H1 (cell line): ENCODE data around the gene TEX55. TPM values are rescaled to one million over a fixed set of nuclear protein-coding genes. Genes with fewer than 3 reads are reported as not detected.

Experiments
- CTCF ChIA-PET: fragments of 300-600 bp; sonication (Branson Sonifier 250); formaldehyde crosslinking; loops from one replicate; lab custom pipeline; 2021; ENCODE audit not compliant: partially characterized antibody; lab: Charles Lee
- POLR2A ChIA-PET: fragments of 300-600 bp; sonication (Branson Sonifier 250); formaldehyde crosslinking; loops from one replicate; lab custom pipeline; 2021; ENCODE audit warnings: inconsistent platforms; ENCODE audit not compliant: partially characterized antibody; lab: Charles Lee
- DNase-seq, 2 experiments: peaks; one replicate each; pipeline versions ENCODE4 v3.0.0 to v3.0.0-alpha.2; 2010 to 2022; ENCODE audit warnings: low spot score in 2 of 2, low read depth in 1 of 2, mixed read lengths in 1 of 2
- FAIRE-seq: peaks from 2 replicates; lab custom pipeline; 2011; peaks lifted over from hg19 to GRCh38; lab: Jason Lieb, UNC
- H2AFZ ChIP-seq: 2 replicates; pipeline ENCODE4 v1.8.1; 2012; ENCODE audit warnings: low read length, inconsistent platforms
- H2AK5ac ChIP-seq: 2 replicates; pipeline ENCODE4 v1.6.1; 2013; ENCODE audit warnings: low read depth, low read length
- H2BK120ac ChIP-seq: replicated peaks from 2 replicates; pipeline ENCODE3; 2013; ENCODE audit warnings: low read depth, low read length, inconsistent platforms
- H2BK12ac ChIP-seq: 2 replicates; pipeline ENCODE4 v1.6.1; 2013; ENCODE audit warnings: low read depth, low read length
- H2BK15ac ChIP-seq: 2 replicates; pipeline ENCODE4 v1.6.1; 2013; ENCODE audit warnings: low read length
- H2BK20ac ChIP-seq: 2 replicates; pipeline ENCODE4 v1.6.1; 2013; ENCODE audit warnings: low read length
- H2BK5ac ChIP-seq: 2 replicates; pipeline ENCODE4 v1.6.1; 2013; ENCODE audit warnings: low read depth, low read length
- H3K14ac ChIP-seq: 2 replicates; pipeline ENCODE4 v1.6.1; 2013; ENCODE audit warnings: inconsistent platforms; ENCODE audit not compliant: insufficient read length
- H3K18ac ChIP-seq: 2 replicates; pipeline ENCODE4 v1.6.1; 2013; ENCODE audit warnings: low read length; ENCODE audit errors: extremely low read depth
- H3K23ac ChIP-seq: 2 replicates; pipeline ENCODE4 v1.6.1; 2013; ENCODE audit warnings: inconsistent platforms; ENCODE audit not compliant: insufficient read length
- H3K23me2 ChIP-seq: 2 replicates; pipeline ENCODE4 v1.6.1; 2013; ENCODE audit warnings: low read depth, low read length
- H3K27ac ChIP-seq: 2 replicates; pipeline ENCODE4 v1.6.1; 2011; ENCODE audit warnings: low read depth, low read length, inconsistent platforms
- H3K27me3 ChIP-seq, 4 experiments: replicated peaks in 1 of 4; 1 replicate in 1 of 4; 2 replicates in 3 of 4; pipeline versions ENCODE4 v1.6.1 to v1.8.1; 2011 to 2013; ENCODE audit warnings: low read length in 3 of 4, mild to moderate bottlenecking in 3 of 4, inconsistent platforms in 2 of 4, mixed read lengths in 2 of 4, moderate library complexity in 1 of 4; ENCODE audit not compliant: control insufficient read depth in 3 of 4, insufficient read depth in 3 of 4; ENCODE audit errors: extremely low read depth in 1 of 4
- H3K36me3 ChIP-seq, 4 experiments: 2 replicates each; pipeline versions ENCODE4 v1.6.1 to v1.8.1; 2011 to 2013; ENCODE audit warnings: mild to moderate bottlenecking in 4 of 4, low read length in 3 of 4, moderate library complexity in 2 of 4, control low read depth in 1 of 4, inconsistent platforms in 1 of 4; ENCODE audit not compliant: insufficient read depth in 4 of 4, control insufficient read depth in 2 of 4
- H3K4ac ChIP-seq: replicated peaks from 2 replicates; pipeline ENCODE3; 2013; ENCODE audit warnings: low read length, low read depth, mixed read lengths, inconsistent platforms; ENCODE audit not compliant: insufficient read length
- H3K4me1 ChIP-seq, 4 experiments: replicated peaks in 1 of 4; 1 replicate in 1 of 4; 2 replicates in 3 of 4; pipeline versions ENCODE4 v1.6.1 to v1.8.1; 2011 to 2013; ENCODE audit warnings: low read length in 3 of 4, inconsistent platforms in 2 of 4, mixed read lengths in 1 of 4; ENCODE audit not compliant: insufficient read depth in 4 of 4, control insufficient read depth in 3 of 4
- H3K4me2 ChIP-seq, 2 experiments: 2 replicates each; pipeline versions ENCODE4 v1.6.1 to v1.8.1; 2011 to 2013; ENCODE audit warnings: low read depth in 2 of 2, low read length in 2 of 2, control low read depth in 1 of 2, inconsistent platforms in 1 of 2, mild to moderate bottlenecking in 1 of 2; ENCODE audit not compliant: insufficient read depth in 1 of 2
- H3K4me3 ChIP-seq, 4 experiments: fragments of 200-600, 300-600 bp in 1 of 4; sonication (generic), shearing (Covaris generic), sonication (Bioruptor Twin) in 1 of 4; 2 replicates each; pipeline versions ENCODE4 v1.5.1 to v1.8.1; 2011 to 2016; ENCODE audit warnings: low read length in 4 of 4, low read depth in 3 of 4, control low read depth in 2 of 4, inconsistent platforms in 2 of 4, mild to moderate bottlenecking in 2 of 4, mixed read lengths in 1 of 4, moderate library complexity in 1 of 4; ENCODE audit not compliant: insufficient read depth in 2 of 4; ENCODE audit errors: extremely low read depth in 1 of 4
- H3K56ac ChIP-seq: replicated peaks from 2 replicates; pipeline ENCODE3; 2013; ENCODE audit warnings: low read depth, mild to moderate bottlenecking, mixed read lengths, low read length, inconsistent platforms; ENCODE audit not compliant: insufficient read length
- H3K79me1 ChIP-seq: 2 replicates; pipeline ENCODE4 v1.6.1; 2013; ENCODE audit warnings: low read depth, low read length, control low read depth
- H3K79me2 ChIP-seq, 2 experiments: 2 replicates each; pipeline versions ENCODE4 v1.6.1 to v1.8.1; 2012 to 2013; ENCODE audit warnings: low read length in 2 of 2, mild to moderate bottlenecking in 2 of 2, inconsistent platforms in 1 of 2; ENCODE audit not compliant: insufficient read depth in 2 of 2, control insufficient read depth in 1 of 2
- H3K9ac ChIP-seq, 4 experiments: replicated peaks in 1 of 4; 1 replicate in 1 of 4; 2 replicates in 3 of 4; pipeline versions ENCODE4 v1.6.1 to v1.8.1; 2011 to 2013; ENCODE audit warnings: low read depth in 3 of 4, low read length in 3 of 4, control low read depth in 2 of 4, mild to moderate bottlenecking in 2 of 4, moderate library complexity in 2 of 4, inconsistent platforms in 1 of 4; ENCODE audit errors: extremely low read depth in 1 of 4
- H3K9me3 ChIP-seq, 2 experiments: 2 replicates each; pipeline versions ENCODE4 v1.6.1 to v1.8.1; 2012 to 2013; ENCODE audit warnings: mild to moderate bottlenecking in 2 of 2, moderate library complexity in 2 of 2, control low read depth in 1 of 2, inconsistent platforms in 1 of 2, low read depth in 1 of 2, low read length in 1 of 2, mixed read lengths in 1 of 2; ENCODE audit not compliant: insufficient read depth in 2 of 2
- H4K20me1 ChIP-seq, 2 experiments: replicated peaks in 1 of 2; 2 replicates each; pipeline versions ENCODE3 to v1.8.1; 2011 to 2013; ENCODE audit warnings: inconsistent platforms in 2 of 2, low read length in 2 of 2, mild to moderate bottlenecking in 1 of 2; ENCODE audit not compliant: insufficient read depth in 2 of 2, control insufficient read depth in 1 of 2
- H4K5ac ChIP-seq: 2 replicates; pipeline ENCODE4 v1.6.1; 2013; ENCODE audit warnings: low read length, low read depth, mixed read lengths, inconsistent platforms; ENCODE audit not compliant: insufficient read length
- H4K8ac ChIP-seq: 2 replicates; pipeline ENCODE4 v1.8.0; 2013; ENCODE audit warnings: mild to moderate bottlenecking, moderate library complexity, low read length, inconsistent platforms; ENCODE audit not compliant: insufficient read depth; ENCODE audit errors: extremely low read depth
- H4K91ac ChIP-seq: replicated peaks from 2 replicates; pipeline ENCODE3; 2013; ENCODE audit warnings: low read length, mixed read lengths, inconsistent platforms; ENCODE audit not compliant: insufficient read length
- NANOG ChIP-seq: IDR thresholded peaks from 2 replicates; pipeline ENCODE4 v1.6.1; 2011; ENCODE audit warnings: low read length, low read depth, mild to moderate bottlenecking, inconsistent platforms; ENCODE audit not compliant: insufficient read depth, poor library complexity, severe bottlenecking
- WGBS, 2 experiments: shearing (Covaris generic) in 1 of 2; methylation state at CpG; one replicate each; pipeline versions ENCODE4 v1.1.6 to v1.1.7; 2013 to 2015; ENCODE audit warnings: low lambda C conversion rate in 2 of 2, mixed read lengths in 2 of 2, inconsistent platforms in 1 of 2, low coverage in 1 of 2, missing lambda C conversion rate in 1 of 2; ENCODE audit not compliant: insufficient replicate concordance in 2 of 2, insufficient coverage in 1 of 2, insufficient read length in 1 of 2; ENCODE audit errors: extremely low coverage in 1 of 2, missing lambda C conversion rate in 1 of 2; 5-methylcytosine and 5-hydroxymethylcytosine counted together
- polyA plus RNA-seq, 7 experiments: library from polyadenylated mRNA; depleted of rRNA in 3 of 7; stranded (reverse) in 5 of 7; unstranded in 2 of 7; fragments of >200 nt in 5 of 7; fragments of 200-250 nt in 2 of 7; gene quantifications; 1 replicate in 5 of 7; 2 replicates in 1 of 7; 4 replicates in 1 of 7; pipeline versions ENCODE4 v1.2.1 to v1.2.3, GENCODE V29; 2011 to 2013; ENCODE audit warnings: missing spikeins in 2 of 7, mixed read lengths in 2 of 7
- total RNA-seq: library from RNA; stranded (reverse); fragmentation: NEBNext Ultra II Directional; extraction: Animal tissue kit (Norgen Biotek cat#: 25700); gene quantifications from 2 replicates; pipeline ENCODE4 v1.2.1, GENCODE V29; 2021

TEX55 gene
- total and polyA plus RNA-seq, 2 of the 8 experiments (the other 6 are each of a cell fraction or from before 2014, with no cell fraction given) = not detected

- no peak overlapping the region for H4K91ac ChIP-seq
- no peak overlapping the region for H3K4me2 ChIP-seq
- H3K27ac ChIP-seq = no peak overlapping the region
- no peak overlapping the region for H4K8ac ChIP-seq
- ChIA-PET CTCF (interaction anchor here (0.8 kb wide), 1 partner anchor 47 kb away, joined by 3 read pairs; no protein-coding TSS in a partner anchor), POLR2A (no interaction called here)
- TF ChIP-seq NANOG = no peak
- H3K4ac ChIP-seq = no peak overlapping the region
- H2AK5ac ChIP-seq = no peak overlapping the region
- H3K56ac ChIP-seq = no peak overlapping the region
- H3K14ac ChIP-seq = no peak overlapping the region
- H3K23me2 ChIP-seq = no peaks in the 10 kb centered on the region
- H3K4me1 ChIP-seq = no peaks in the 10 kb centered on the region
- no peak overlapping the region for H4K5ac ChIP-seq
- no peak overlapping the region for H3K18ac ChIP-seq
- no peaks in the 10 kb centered on the region for H4K20me1 ChIP-seq
- H3K27me3 ChIP-seq = no peaks in the 10 kb centered on the region
- no peak overlapping the region for H2BK5ac ChIP-seq
- DNase-seq = no peak
- no peak overlapping the region for H3K4me3 ChIP-seq
- H2AFZ ChIP-seq = no peak overlapping the region
- H3K23ac ChIP-seq = no peak overlapping the region
- peaks cover 10 to 14% of the 10 kb centered on the region in 2 experiments for H3K9me3 ChIP-seq
- no peaks in the 10 kb centered on the region for H3K79me2 ChIP-seq
- no peaks in the 10 kb centered on the region; a peak in 1 of 8 replicates for H3K36me3 ChIP-seq
- no peak overlapping the region for H2BK120ac ChIP-seq
- no peak overlapping the region for H3K9ac ChIP-seq
- no peak overlapping the region for H2BK20ac ChIP-seq
- H3K79me1 ChIP-seq = no peaks in the 10 kb centered on the region
- FAIRE-seq = no peak
- no peak overlapping the region for H2BK12ac ChIP-seq
- no peak overlapping the region for H2BK15ac ChIP-seq
- WGBS, 2 experiments = 87% methylated on average over 1 of the region's 1 CpG; no CpG with 5 or more reads in 1 of the 2 experiments
These were observed 14.8 kb downstream of the TEX55 start for GRCh38 chr3:119160815-119161214.
